ENCODE results near the gene SEMA4G. TPM values are rescaled to one million over a fixed set of nuclear protein-coding genes. Genes with fewer than 3 reads are reported as not detected.

SEMA4G gene
- total RNA-seq, 1 donor from 2014 or later = 0.88 TPM

GRCh38 chr10:100987685-100988049 is 18.4 kb downstream of the SEMA4G start:
- intact Hi-C loops (cut with micrococcal nuclease) = loop anchor here (1.0 to 5.0 kb wide), 5 partner anchors 10 to 705 kb away; partner anchors contain the start of genes PDZD7, SEMA4G and SFXN3

GRCh38 chr10:100988166-100988565 is 18.9 kb downstream of the SEMA4G start:
- intact Hi-C loops (cut with micrococcal nuclease) = loop anchor here (5.0 kb wide), 1 partner anchor 704 kb away; no protein-coding TSS in a partner anchor

GRCh38 chr10:100989088-100989487 is 19.8 kb downstream of the SEMA4G start:
- intact Hi-C loops (cut with micrococcal nuclease) = loop anchor here (5.0 kb wide), 1 partner anchor 703 kb away; no protein-coding TSS in a partner anchor

DNA sequence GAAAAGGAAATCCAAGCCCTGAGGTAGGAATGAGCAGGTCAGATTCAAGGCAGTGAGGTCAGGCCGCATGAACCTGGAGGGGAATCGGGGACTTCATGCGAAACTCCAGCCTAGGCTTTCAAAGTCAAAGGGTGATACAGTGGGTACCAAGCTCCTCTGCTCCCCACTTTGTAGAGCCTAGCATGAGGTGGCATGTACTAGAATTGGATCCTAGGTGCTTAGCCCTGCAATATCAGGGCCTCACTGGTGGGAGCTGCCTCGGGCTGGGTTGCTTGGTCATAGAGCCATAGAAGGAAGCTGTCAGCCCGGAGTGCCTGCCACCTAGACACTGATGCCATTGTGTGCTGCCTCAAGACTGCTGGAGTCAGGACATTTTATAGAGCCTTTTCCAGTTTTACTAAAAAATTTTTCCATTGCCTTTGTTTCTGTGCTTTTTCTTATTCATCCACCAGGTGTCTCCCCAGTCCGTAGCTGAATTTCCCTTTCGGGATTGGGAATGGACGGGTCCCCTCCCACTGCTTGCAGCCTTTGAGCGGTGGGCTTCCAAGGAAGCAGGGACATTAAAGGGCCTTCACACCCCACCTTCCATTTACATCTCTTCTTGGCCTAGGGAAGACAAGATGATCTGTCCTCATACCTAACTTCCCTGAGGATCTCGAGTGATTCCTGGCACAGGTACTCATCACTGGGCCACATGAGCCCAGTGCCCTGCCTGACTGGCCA is 24.8 kb downstream of the SEMA4G start:
- intact Hi-C loops (cut with micrococcal nuclease) = no loop called here

DNA sequence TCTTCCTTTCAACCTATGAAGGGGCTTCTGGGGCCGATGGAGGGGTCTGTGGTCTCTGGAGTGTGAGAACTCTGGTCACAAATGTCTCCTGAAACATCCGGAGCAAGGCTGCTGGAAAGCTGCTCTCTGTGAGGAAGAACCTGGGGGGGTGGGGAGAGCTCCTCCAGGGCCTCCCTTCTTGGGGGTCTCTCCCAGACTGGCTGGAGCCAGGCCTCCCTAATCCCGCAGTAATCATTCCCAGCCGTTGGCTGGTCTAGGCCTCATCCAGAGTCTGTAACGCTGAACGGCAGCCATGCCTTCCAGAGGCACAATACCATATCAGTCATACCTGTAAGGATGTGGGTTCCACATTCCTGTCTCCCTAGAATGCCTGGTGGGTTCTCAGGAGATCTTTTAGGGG is 25.9 kb downstream of the SEMA4G start:
- intact Hi-C loops (cut with micrococcal nuclease) = loop anchor here (5.0 kb wide), 3 partner anchors 357 to 623 kb away; partner anchors contain the start of genes BTRC and HIF1AN

DNA sequence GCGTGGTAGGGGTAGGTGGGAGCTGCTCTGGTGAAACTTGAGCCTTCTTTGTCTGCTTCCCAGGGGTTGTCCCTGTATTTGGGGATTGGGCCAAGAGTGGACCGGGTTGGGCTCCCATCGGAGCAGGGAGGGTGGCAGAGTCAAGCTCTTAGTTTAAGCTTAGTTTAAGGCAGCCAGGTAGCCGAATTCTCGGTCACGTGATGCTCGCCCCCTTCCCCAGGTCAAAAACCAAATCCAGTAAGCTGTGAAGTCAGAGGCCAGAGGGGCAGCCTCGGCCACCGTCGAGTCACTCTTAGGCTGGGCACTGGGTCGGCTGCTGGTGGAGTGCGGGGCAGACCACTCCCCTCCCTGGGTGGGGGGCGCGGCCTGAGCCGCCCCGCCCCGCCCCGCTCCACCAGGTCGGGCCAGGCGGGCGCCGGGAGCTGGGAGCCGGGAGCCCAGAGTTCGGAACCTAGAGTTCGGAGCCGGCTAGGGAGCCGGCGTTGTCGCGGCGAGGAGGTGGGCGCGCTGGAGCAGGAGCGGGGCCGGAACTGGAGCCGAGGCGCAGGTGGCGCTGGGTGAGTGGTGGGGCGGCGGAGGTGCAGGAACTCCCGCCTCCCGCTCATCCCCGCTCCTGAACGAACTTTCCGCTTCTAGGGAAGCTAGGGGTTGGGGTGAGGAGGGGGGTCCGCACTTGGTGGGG is 27.5 kb downstream of the SEMA4G start:
- intact Hi-C loops (cut with micrococcal nuclease) = loop anchor here (1.0 to 5.0 kb wide), 8 partner anchors 10 to 786 kb away; partner anchors contain the start of genes BTRC, HIF1AN, MRPL43 and NPM3

- intact Hi-C loops (cut with micrococcal nuclease) = loop anchor here (1.0 to 5.0 kb wide), 8 partner anchors 10 to 785 kb away; partner anchors contain the start of genes BTRC, HIF1AN, MRPL43 and NPM3
Observed at GRCh38 chr10:100997360-100998182, 28.3 kb downstream of the SEMA4G start.

GRCh38 chr10:100998183-100998990 is 29.1 kb downstream of the SEMA4G start:
- intact Hi-C loops (cut with micrococcal nuclease) = loop anchor here (5.0 kb wide), 3 partner anchors 354 to 626 kb away; partner anchors contain the start of genes BTRC and HIF1AN

DNA sequence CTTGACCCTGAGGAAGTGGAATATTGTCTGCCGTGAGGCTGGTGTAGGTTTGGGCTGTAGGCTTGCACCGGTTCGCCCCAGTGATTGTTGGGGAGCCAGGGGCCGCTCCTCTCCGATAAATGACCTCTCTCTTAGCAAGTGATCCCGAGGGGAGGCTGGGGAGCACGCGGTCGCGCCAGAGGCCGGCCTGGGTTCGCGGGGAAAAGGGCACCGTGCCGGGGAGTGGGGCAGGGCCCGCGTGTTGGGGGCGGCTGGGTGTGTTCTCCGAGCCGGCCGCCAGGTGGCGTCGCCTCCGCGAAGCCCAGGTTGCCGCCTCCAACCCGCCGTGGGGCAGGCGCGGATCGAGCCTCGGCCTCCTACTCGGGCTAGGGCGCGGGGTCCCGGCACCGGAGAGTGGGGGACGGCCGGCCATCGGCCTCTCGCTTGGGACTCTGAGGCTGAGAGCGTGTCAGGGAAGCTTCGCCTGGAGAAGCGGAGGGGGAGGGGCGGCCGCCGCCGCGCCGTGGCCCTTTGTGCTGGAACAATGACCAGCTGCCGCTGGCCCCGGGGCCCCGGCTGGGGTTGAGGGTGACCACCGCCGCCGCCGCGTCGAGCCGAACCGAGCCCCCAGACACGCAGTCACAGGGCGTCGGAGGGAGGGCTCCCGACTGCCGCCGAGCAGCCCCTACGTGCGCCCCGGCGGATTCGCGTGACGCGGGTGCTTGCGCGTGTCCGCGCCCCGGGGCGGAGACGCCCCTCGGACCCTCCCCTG is 29.9 kb downstream of the SEMA4G start:
- intact Hi-C loops (cut with micrococcal nuclease) = loop anchor here (1.0 to 5.0 kb wide), 5 partner anchors 14 to 627 kb away; partner anchors contain the start of genes BTRC, HIF1AN, PDZD7 and SFXN3

DNA sequence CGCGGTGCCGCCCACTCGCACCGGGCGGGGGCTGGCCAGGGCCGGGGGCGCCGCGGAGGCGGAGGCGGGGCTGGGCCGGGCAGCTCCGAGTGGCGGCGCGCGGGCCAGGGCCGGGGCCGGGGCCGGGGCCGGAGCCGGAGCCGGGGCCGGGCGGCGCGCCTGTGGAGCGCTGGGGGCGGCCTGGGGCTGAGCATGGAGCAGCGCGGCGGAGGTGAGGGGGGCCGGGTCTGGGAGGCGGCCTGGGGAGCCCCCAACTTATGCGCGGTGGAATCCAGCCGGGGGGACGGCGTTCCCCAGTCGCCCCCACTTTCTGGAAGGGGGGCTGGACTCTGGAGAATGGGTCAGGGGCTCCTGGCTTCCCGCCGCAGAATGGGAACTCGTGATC is 30.4 kb downstream of the SEMA4G start, which contains the start of gene LZTS2:
Gene LZTS2, plus strand, starts transcription at position 67 of the 385 bp plus-strand sequence. CDS start 2,731 bp downstream, outside the sequence.
- intact Hi-C loops (cut with micrococcal nuclease) = loop anchor here (1.0 to 5.0 kb wide), 5 partner anchors 14 to 627 kb away; partner anchors contain the start of genes BTRC, HIF1AN, PDZD7 and SFXN3

DNA sequence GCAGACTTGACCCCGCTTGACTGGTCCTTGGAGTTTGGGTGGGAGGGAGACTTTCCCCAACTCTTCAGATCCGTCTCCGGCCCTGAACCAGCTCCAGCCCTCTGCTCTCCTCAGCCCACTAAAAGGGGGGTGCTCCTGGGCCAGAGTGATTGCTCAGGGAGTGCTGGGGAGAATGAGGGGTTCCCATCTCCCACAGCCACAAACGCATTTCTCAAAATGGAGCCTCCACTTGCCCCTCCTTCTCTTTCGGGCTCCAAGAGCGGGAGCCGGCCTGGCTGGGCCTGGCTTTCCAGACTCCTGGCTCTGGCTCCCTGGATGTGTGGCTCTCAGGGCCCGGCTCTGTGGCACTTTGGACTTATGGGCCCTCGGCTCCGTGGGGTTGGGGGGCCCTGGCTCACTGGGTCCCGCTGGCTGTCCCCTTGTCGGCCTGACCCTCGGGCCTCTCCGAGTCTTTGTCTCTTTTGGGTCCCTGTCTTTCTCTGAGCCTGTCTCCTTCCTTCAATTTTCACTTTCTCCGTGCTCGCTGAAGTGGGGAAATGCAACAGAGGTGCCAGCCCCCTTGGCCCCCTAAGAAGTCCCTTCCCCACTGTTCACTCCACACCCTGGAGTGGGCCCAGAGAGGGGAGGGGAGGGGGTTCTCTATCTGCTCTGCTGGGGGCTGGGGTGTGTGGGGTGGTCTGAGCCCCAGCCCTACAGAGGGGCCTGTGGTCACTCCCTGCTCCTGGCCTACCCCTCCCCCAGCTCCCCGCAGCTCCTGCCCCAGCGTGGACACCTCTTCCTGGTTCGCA is 31.0 kb downstream of the SEMA4G start:
- intact Hi-C loops (cut with micrococcal nuclease) = no loop called here

DNA sequence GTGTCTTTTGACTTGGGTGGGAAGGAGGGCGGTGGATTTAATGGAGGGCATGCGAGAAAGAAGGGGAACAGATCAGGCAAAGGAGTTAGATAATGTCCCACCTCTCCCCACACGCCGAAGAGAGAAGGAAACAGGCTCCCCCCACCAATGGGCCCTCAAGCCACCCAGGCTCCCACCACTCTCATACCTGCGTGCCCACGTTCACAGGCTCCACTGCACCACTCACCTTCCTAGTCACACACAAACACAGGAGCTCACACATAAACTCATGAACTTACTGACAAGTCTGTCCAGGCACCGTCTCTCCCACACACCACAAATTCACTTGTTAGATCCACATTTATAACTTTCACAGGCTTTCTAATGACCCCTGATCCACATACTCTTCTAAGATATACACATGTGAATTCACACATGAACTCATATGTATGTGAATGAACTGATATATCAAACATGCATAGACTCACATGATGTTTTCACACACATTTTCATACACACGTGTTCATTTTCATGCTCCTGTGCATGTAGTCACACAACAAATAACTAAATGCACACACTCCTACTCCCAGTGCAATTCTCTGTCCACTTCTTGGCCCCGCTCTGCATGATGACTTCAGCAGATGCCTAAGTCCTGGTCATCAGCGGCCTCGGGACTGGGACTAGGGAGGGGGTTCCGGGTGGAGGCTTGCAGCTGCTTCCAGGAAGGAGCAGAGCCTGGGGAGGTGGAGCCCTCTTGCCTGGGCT is 31.8 kb downstream of the SEMA4G start:
- intact Hi-C loops (cut with micrococcal nuclease) = no loop called here

- intact Hi-C loops (cut with micrococcal nuclease) = no loop called here
Observed at GRCh38 chr10:101001659-101002035, 32.3 kb downstream of the SEMA4G start.

- intact Hi-C loops (cut with micrococcal nuclease) = no loop called here
Observed at GRCh38 chr10:101002456-101002855, 33.2 kb downstream of the SEMA4G start.

DNA sequence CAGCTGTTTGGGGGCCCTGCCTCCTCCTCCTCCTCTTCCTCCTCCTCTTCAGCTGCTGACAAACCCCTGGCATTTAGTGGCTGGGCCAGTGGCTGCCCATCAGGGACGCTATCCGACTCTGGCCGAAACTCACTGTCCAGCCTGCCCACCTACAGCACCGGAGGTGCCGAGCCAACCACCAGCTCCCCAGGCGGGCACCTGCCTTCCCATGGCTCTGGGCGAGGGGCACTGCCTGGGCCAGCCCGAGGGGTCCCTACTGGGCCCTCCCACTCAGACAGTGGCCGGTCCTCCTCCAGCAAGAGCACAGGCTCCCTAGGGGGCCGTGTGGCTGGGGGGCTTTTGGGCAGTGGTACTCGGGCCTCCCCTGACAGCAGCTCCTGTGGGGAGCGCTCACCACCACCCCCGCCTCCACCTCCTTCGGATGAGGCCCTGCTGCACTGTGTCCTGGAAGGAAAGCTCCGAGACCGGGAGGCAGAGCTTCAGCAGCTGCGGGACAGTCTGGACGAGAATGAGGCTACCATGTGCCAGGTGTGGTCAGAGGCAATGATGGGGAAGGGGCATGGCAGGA is 34.4 kb downstream of the SEMA4G start:
- intact Hi-C loops (cut with micrococcal nuclease) = no loop called here

DNA sequence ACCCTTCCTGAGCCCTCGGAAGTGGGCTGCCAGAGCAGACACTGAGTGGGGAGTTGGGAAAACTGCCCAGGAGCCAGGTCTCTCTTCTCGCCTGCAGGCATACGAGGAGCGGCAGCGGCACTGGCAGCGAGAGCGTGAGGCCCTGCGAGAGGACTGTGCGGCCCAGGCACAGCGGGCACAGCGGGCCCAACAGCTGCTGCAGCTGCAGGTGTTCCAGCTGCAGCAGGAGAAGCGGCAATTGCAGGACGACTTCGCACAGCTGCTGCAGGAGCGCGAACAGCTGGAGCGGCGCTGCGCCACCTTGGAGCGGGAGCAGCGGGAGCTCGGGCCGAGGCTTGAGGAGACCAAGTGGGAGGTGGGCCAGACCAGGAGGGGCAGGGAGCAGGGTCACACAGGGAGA is 36.1 kb downstream of the SEMA4G start:
- intact Hi-C loops (cut with micrococcal nuclease) = no loop called here

GRCh38 chr10:101005869-101006567 is 36.7 kb downstream of the SEMA4G start:
- intact Hi-C loops (cut with micrococcal nuclease) = no loop called here

All from T-helper 1 cell treated with Interleukin-12 subunit alpha and Interleukin-12 subunit beta and Interleukin-4 antibody, amounts not matched to agents 30 ng/mL and 1 ng/mL, for 36 hours (primary cell).